ENCODE measurements around the gene SLC2A10.
"Not testable (repeated sequence)": the region's sequence is repeated elsewhere in the genome, so short reads cannot be mapped to it uniquely, and the experiment has no call there.

The SLC2A10 gene

DNA sequence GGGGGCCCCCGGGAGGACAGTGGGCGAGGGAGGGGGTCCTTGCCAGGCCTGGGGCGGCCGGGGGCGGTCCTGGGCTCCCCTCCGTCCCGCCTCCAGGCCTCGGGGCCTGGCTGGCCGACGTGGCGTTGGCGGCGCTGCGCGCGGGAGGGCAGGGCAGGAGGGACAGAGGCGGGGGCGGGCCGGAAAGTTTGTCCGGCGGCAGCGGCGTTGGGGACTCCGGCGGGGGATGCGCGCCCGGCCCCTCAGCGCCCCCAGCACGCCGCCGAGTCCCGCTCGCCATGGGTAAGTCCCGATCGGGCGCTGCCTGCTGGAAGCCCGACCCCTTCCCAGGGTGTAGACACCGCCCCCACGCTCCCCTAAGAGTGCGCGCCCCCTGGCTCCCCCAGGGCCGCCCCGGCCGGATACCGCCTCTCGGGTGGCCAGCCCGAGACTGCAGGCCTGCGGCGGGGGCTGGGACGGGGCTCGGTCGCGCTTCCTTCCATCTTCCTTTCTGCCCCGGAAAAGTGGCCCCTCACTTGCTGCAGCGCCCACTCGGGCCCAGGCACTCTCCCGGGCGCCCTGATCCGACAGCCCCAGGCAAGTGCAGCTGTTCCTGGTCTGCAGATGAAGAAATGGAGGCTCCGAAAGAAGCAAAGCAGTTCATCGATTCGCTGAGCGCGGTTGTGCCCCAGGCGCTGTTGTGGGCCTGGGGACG is at the start of gene SLC2A10:
Gene SLC2A10 (plus strand): TSS at position 191 of the 694 bp plus-strand sequence. CDS start 88 bp downstream, at position 279.
- no peak for FAIRE-seq

DNA sequence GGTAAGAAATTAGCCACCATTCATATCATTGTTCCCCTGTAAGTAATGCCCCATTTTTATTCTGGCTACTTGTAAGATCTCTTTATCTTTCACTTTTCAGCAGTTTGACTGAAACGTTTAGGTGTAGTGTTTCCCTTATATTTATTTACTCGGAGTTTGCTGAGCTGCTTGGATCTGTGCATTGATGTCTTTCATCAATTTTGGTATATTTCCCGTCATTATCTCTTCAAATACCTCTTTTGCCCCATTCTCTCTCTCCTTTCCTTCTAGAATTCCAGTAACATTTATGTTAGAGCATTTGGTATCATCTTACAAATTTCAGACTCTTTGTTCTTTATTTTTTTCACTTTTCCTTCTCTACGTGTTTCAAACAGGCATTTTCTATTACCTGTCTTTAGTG is 49.0 kb upstream of the SLC2A10 start:
- no peak for FAIRE-seq

DNA sequence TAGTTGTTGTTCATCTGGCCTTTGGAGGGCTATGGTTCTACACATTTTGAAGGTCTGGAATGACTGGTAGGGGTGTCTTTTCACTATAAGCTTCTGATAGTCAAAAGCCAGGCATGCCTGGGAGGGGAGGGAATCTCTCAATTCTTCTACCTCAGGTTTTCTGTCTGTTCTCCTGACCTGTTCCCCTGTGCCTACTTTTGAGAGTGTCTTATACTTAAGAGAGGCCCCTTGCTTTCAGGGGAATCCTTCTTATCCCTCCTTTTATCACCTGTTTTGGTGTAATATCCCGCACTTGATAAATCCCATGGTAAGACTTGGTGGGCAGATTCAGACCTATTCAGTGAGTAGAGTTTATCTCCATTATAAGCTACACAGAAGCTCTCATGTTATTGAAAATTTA is 47.8 kb upstream of the SLC2A10 start:
- no peak for FAIRE-seq

DNA sequence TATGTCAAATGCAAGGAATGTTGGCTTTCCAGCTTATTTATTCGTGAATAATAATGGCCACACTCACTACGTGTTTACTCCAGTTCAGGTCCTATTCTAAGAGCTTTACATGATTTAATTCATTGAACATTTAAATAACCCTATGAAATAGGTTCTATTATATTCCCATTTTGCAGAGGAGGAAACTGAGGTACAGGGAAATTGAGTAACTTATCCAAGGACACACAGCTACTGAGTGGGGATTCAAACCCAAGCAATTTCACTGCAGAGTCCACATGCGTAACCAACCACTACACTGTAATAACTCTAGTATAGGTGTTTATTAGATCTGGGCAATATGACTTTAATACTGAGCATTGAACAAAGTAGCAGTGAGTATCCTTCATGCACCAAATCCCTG is 45.9 kb upstream of the SLC2A10 start:
- FAIRE-seq: no peak

DNA sequence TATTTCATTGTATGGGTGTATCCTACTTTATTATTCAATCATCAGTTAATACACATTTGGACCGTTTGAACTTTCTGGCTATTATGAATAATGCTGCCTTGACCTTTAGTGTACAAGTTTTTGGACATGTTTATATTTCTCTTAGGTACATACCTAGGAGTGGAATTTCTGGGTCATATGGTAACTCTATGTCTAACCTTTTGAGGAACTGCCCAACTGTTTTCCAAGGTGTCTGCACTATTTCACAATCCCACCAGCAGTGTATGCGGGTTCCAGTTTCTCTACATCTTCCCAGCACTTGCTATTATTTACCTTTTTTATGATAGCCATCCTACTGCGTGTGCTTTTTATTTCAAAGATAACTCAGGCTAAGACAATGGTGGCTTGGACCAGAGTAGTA is 43.8 kb upstream of the SLC2A10 start:
- FAIRE-seq: no peak

DNA sequence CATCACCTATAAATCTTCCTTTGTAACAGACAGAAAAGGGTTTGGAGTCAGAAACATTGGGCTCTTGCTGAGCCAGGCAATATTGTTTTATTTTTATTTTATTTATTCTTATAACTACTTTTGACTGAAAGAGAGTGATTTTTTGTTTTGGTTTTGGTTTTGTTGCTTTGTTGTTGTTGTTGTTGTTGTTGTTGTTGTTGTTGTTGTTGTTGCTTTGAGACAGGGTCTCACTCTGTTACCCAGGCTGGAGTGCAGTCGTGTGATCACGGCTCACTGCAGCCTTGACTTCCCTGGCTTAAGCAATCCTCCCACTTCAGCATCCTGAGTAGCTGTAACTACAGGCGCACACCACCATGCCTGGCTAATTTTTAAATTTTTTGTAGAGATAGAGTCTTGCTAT is 43.1 kb upstream of the SLC2A10 start:
- FAIRE-seq: no peak

DNA sequence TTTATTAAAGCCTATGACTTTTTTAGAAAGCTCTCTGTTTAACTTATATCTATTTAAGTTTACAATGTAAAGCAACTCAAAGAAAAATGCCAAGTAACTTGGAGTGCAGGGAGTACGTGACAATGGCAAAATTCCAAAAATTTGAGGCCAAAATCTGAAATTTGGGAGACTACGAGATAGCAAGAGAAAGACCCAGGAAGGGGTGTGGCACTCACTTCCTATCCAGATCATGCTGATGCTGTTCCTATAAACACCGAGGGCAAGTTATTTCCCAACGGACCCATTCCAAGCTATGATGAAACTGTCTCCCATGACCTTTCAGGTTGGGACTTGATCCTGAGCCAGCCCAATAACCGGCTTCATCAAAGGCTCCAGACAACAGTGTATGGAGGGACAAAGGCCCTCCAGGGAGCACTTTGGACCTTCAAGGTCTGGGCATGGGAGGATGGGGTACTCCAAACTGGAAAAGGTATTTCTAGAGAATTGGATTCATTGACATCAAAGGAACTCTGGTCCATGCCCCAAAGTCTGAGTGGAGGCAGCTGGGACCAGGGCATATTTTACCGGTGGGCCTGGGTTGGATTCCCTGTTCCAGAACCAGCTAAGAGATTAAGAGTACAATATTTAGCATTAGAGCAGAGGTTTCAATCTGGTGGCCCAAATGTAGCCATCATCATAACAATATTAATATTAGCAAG is 42.5 kb upstream of the SLC2A10 start:
- FAIRE-seq: no peak

DNA sequence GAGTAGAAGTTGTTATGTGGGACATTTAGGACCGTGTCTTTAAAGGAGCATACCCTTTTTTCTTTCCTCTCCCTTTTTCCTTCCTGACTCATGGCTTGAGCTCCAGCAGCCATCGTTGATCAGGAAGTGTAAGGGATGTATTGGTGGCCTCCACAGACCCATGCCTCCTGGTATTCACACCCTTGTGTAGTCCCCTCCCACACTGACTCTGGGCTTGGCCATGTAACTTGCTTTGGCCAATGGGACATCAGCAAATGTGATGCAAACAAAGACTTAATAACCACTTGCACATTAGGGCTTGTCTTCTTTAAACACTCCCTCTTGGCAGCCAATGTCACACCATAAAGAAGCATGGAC is 39.2 kb upstream of the SLC2A10 start:
- FAIRE-seq: no peak

DNA sequence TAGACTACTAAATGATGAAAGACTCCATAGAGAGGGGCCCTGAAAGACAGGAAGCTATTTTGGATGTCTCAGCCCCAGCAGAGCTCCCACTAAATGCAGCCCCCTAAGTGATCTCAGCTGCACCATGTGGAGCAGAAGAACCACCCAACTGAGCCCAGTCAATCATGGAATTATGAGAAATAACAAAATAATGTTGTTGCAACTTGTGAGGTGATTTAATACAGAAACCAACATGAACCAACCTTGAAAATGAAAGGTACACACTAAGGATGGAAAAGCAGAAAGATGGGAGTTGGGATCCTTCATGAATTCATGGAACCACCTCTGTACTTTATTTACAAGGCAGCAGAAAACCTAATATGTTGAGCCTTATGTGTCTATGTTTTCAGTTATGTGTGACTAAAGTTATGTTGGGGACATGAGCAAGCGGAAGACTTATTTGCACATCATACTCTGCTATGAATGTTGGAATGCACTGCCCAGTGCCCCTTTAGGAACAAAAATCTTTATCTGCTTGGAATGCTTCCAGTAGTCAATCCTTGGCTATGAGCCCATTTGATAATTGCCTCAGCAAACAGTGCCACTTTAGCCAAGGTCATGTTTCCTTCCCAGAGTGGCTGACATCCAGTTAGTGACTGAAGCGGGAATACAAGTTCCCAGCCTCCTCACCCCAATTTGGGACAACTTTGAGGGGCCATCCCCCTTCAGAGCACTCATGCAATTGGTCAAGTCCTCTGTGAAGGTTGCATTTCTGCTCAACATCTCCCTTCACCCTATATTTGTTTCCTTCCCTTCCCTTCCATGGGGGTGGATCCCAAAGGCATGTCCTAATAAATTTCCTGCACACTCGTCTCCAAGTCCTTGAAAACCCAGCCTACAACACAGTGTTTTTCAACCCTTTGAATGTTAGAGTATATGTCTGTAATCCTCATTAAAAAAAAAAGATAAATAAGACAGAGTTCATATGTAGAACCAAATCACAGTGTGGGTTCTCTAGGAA is 38.6 kb upstream of the SLC2A10 start:
- FAIRE-seq: no peak

DNA sequence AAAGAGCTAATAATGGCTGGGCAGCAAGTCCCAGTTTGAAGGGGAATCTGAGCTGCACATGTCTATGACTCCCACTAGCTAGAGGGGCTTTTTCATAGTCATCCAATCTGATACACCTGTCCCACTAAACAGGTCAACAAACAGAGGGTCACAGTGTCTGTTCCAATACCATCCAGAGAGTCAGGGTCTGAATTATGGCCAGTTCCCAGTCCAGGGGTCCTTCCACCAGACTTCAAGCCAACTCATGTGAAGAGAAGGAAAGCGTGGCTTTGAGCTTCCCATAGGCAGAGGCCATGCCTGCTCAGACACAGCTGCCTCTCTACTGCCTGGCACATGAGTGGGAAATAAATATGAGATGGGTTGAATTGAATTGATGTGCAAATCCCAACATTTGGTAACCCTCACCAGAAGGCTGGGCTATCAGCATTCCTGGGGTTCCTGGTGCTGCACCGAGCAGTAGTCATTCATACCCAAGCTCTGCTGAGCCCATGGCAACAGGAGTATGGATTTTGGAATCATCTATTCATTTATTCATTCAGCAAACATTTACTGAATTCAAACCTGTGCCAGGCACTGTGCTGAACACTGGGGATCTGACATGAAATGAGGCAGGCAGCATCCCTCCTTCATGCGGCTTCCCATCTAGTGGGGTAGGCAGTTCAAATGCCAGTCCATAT is 37.4 kb upstream of the SLC2A10 start:
- FAIRE-seq: no peak

DNA sequence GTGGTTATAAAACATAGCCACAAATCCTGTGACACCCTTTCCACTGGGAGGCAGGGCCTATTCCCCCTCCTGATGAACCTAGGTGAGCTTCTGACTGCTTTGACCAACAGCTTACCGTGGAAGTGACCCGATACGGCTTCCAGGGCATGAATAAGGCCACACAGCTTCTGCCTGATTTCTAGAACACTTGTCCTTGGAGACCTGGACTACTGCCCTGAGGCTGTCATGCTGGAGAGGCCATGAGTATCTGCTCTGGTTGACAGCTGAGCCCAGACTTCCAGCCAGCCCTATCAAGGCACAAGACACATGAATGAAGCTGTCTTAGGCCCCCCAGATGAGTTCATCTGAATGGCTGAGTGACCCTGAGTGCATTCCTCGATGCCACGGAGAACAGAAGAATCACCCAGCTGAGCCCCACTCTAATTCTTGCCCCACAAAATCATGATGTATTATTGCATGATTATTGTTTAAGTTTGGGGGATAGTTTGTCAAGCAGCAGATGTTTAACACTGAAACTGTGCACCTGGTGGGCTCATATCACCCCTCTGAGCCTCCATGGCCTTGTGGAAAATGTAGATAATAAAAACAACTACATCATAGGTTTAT is 36.8 kb upstream of the SLC2A10 start:
- no peak for FAIRE-seq

DNA sequence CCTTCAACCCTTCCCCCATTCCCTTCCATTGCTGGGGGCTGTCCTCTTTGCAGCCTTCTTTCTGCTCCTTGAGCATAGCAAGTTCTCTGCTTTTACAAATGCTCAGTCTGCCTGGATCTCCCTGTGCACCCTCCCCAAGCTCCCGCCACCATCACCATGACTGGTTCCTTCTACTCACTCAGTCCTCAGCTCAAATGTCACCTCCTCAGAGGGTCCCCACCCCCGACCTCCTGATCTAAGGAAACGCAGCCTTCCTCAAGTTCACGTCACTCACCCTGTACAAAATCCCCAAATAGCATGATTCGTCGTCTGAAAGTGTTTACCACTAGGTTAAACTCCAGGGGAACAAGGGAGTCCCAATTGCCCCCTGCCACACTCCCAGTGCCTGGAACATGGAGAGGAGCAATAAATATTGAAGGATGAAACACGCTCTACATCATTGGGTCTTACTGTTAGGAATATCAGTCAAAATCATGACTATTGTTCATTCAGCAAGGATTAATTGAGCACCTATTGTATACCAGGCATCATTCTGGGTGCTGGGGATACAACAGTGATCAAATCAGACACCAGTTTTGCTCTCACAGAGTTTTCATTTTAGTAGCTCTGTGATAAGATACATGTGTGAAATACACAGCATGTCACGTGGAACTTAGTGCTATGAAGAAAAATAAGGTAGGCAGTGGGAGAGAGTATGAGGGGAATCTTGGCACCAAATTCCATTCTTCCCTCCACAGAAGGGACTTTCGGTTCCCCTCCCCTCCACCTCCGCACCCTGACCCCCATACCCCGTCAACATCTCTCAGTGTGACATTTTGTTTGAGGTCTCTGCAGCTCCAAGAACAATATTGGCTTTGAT is 35.8 kb upstream of the SLC2A10 start:
- FAIRE-seq: no peak

DNA sequence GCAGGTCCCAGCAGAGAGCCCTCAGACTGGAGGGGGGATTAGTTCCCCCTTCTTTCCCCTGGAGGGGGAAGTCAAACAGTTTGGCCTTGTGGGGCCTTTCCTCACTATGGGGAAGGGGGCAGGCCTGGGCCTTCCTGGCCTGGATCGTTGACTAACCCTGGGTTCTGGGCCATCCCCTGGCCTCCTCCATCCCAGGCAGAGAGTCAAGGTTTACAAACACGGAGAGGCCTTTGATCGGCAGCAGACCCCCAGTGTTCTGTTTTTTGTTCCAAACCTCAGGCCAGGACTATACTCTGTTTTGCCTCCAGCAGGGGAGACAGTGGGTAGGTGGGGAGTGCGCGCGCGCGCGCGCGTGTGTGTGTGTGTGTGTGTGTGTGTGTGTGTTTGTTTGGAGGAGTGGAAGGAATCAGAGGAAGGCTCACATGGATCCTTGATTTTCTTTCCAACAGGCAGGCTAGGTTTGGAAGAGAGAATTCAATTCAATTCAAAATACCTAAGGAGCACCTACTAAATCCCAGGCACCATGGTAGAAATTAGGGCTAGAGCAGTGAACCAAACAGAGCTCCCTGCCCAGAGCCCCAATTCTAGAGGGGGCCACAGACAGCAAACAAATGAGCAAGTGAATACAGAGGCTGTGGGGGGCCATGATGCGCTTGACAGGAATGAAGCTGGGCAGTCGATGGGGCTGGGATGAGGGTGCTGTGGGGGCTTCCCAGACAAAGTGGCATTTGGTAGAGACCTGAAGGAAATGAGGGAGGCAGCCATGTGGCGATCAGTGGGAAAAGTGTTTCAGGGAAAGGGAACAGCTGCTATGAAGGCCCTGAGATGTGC is 35.0 kb upstream of the SLC2A10 start:
- no peak for FAIRE-seq

DNA sequence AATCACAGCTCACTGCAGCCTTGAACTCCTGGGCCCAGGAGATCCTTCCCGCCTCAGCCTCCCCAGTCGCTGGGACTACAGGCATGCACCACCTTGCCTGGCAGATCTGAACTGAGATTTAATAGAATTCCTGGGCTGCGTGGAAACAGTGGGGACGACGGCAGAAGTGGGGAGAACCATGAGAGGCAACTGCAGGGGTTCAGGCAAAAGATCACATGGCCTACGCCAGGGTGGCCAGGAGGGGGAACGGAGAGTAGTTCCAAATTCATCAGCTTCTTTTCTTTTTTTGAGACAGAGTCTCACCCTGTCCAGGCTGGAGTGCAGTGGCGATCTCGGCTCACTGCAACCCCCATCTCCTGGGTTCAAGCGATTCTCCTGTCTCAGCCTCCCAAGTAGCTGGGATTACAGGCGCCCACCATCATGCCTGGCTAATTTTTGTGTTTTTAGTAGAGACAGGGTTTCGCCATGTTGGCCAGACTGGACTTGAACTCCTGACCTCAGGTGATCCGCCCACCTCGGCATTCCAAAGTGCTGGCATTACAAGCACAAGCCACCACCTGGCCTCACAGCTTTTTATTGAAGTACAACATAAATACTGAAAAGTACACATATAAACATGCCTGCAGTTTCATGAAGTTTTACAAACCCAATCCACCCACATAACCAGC is 32.7 kb upstream of the SLC2A10 start:
- FAIRE-seq: not testable (repeated sequence)

DNA sequence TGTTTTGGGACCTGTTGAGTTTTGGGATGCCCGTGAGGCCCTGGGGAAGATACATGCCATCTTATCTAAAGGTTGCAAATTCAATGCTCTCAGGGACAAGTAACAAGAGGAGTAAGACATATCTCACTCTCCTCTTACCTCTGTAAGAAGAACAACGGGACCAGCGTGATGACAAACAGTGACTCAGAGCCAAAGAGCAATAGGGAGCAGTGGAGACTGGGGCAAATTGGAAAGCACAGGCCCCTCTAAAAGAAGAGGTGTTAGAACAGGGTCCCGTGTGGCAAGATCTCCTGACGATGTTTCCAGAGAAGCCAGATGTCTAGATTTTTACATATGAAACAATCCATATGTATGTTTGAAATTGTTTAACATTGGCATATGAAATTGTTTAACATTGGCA is 31.8 kb upstream of the SLC2A10 start:
- no peak for FAIRE-seq

DNA sequence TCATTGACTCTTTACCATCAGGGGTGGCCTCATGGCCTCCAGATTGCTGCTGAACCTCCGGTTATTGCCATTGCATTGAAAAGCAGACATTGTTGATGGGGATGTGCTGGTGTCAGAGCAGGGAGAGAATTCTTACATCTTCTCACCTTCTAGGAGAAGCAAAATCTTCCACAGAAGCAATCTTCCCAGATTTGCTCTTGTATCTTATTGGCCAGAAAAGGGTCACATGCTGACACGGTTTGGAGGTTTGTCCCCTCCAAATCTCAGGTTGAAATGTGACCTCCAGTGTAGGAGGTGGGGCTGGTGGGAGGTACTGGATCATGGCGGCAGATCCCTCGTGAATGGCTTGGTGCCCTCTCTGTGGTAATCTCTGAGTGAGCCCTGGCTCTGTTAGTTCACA is 30.9 kb upstream of the SLC2A10 start:
- FAIRE-seq: no peak

DNA sequence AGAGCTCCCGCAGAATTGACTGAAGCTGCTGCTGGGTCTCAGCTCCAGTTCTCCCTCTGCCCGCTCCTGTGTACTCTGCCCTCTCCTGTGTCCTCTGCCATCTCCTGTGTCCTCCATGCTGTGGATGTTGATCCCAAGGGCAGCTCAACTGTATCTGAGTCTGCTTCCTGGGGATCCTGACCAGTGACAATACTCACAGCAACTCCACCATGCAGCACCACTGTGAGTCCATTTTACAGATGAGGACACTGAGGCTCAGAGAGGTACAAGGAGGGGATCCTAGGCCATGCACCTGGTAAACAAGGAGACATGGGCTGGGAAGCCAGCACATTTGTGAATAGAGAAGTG is 28.8 kb upstream of the SLC2A10 start:
- no peak for FAIRE-seq

DNA sequence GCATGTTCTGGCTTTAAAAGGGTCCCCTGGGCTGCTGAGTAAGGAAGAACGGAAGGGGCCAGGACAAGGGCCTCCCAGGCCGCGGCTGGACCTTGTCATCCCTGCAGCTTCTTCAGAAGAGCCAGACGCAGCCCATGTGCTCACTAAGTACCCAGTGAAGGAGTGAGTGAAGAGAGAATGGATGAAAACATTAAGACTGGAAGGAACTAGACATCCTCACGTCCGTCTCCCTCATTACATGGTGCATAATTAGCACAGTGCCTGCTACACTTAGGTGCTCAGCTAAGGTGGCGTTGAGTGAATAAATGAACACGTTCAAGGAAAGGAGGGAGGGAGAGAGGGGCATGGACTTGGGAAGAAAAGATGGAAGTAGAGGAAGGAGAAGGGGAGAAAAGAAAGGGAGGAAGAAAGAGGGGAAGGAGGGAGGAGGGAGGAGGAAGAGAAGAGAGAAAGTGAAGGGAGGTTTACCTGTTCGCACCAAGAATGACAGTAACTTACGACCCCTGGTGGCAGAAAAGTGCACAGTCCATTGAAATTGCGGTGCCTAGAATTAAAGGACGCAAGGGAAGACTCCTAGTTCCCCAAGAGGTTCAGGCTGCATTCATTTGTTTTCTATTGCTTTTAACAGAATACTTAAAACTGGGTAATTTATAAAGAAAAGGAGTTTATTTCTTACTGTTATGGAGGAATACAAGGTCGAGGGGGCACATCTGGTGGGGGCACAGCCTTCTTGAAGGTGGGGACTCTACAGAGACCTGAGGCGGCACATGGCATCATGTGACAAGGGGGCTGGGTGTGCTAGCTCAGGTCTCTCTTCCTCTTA is 28.2 kb upstream of the SLC2A10 start:
- peak; percentile 72 for FAIRE-seq

Data from G401.6 (cell line).